HG03108 (cell line): Measurements from ENCODE around the gene LSM12.

Experiments used
- ATAC-seq: cut with Tn5 transposase; IDR thresholded peaks from one replicate; pipeline ENCODE4 v1.9.1; 2021; ENCODE audit warnings: moderate library complexity; ENCODE audit not compliant: unreplicated experiment

Gene LSM12

DNA sequence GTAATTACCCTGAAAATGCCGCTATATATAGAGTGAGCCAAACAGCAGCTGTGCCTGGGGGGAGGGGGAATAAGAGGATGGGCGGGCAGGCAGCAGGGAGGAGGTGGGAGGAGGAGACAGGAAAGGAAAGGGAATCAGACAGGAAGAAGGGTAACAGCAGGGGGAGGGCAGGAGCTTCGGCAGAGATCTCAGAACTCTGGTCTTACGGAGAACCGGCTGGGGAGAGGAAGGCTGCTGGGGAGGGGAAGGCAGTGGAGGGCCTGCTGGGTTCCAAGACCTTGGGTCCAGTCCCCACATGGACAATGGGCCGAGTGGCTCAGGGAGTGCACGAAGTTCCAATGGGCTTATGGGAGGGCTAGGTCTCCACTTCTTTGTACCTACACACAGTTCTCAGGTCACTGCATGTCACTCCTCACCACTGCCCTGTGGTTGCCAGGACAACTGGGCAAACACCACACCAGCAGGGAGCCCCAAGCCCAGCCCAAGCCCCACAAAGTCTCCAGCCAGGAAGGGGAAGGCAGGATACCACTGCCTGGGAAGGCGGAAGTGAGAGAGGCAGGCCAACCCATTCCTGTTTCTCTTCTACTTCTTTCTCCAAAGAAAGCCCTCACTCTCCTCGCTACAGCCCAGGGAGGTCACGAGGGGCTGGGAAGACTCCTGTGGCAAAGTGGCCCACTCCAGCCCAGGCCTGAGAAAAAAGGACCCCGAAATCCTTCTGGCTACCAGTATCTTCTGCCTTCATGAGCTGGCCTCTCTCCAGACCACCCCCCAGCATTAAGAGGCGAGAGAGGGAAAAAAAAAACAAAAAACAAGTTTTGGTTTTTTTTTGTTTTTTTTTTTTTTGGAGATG, 29.4 kb upstream of the LSM12 start:
- no peak for ATAC-seq

DNA sequence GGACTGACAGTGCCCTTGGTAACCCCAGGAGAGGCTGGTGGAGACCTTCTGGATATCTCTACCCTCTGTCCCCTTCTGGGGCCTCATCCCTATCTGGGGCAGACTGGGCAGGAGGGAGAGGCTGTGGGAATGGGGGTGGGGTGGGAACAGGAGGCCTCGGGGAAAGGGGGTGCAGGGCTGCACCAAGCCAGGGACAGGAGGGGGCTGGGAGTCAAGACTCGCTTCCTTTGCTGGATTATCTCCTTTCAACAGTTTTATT, 28.8 kb upstream of the LSM12 start:
- no peak for ATAC-seq

DNA sequence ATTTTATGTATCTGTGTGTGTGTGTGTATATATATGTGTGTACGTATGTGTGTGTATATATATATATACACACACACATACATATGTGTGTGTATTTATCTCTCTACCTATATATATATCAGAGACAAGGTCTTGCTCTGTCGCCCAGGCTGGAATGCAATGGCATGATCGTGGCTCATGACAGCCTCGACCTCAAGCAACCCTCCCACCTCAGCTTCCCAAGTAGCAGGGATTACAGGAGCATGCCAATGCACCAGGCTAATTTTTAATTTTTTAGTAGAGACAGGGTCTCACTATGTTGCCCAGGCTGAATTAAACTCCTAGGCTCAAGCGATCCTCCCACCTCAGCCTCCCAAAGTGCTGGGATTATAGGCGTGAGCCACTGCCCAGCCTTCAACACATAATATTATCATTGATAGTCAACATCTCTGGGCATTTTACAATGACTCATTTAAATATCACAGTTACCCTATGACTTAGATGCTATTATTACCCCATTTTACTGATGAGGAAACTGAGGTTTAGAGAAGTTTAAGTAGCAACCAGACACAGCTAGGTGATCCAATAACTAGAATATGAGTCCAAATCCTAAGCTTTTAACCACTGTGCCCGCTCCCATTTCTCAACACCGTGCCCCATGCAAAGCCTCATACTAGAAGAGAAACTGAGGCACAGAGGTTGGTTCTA, 28.4 kb upstream of the LSM12 start:
- no peak for ATAC-seq

DNA sequence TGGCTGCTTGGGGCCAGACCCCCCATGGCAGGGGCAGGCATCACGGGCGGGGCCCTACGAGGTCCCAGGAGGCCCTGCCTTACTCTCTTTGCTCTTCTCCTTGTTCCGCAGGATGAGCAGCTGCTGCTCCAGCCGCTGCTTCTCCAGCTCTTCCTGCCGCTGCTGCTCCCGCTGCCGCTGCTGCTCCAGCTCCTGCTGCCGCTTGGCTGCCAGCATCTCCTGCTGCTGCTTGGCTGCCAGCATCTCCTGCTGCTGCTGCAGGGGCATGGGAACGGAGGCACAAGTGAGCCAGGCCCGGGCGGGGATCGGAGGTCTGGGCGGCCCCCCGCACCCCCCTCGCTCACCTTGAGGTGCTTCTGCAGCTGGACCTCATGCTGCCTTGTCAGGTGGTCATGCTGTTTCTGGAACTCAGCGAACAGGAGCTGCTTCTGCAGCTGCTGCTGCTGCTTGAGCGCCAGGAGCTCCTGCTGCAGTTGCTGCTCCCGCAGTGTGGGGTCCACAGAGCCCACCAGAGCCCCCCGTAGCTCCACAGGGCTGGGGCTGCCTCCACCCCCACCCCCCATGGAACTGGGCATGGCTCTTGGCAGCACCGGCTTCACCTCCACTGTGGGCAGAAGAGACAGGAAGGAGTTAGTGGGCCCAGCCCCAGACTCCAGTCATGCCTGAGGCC, 26.9 kb upstream of the LSM12 start:
- no peak for ATAC-seq

DNA sequence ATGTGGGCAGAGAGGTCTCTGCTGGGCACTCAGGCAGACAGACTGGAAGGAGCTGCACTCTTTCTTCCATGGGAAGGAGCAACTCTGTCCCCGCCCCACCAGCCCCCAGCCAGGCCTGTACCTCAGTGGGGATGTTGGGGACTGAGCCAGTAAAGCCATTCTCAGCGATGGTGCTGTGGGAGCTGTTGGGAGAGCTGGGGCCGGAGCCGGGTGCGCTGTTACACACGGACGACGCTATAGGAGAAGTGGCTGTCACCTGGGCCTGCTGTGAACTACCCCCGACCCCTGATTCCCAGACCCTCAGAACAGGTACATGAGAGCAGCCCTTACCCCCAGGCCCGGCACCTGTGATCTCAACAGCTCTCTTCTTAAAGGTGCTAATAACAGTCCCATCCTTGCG, 25.6 kb upstream of the LSM12 start:
- ATAC-seq: no peak

DNA sequence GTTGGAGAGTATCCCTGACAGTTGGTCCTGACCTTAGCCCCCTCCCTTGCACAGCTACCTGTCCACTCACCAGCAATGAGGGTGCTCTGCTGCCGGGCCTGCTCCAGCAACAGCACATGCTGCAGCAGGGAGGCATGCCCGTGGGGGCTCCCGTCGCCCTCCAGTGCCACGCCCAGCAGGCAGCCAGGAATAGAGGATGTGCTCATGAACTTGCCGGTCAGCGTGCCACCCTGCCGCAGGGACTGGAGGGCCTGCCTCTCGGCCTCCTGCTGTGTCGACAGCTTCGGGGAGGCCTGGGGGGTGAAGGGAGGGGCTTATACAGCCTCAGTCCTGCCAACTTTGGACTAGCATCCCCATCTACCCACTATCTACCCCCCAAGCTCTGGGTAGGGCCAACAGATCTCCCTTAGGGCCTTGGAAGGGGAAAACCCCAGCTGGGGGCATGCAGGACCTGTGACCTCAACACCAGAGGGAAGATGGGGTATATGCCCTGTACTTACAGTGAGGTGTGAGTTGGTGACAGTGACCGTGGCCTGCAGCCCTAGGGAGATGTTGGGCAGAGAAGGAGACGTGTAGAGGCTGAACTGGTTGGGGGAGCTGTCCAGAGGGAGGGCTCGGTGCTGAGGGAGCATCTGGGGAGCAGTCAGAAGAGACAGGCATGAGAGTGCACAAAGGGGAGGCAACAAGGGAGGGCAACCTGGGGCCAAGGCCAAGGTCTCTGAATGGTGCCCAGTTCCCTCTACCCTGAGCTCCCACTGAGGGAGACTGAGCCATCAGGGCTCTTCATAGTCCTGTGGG, 24.9 kb upstream of the LSM12 start:
- ATAC-seq: no peak

DNA sequence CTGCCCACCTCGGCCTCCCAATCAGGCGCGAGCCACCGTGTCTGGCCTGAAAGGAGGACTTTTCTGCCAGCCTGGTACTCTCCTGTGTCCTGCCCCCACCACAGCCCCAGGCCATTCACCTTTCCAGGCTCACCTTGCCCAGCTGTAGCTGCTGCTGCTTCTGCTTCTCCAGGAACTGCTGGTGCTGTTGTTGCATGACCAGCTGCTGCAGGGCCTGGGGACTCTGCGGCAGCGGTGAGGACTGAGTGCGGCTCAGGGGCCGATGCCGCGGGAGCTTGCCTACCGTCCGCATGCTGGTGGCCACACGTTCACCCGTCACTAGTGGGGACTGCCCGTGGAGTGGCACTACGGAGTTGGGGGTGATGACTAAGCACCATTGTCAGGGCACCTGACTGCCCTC, 21.8 kb upstream of the LSM12 start:
- ATAC-seq: no peak

DNA sequence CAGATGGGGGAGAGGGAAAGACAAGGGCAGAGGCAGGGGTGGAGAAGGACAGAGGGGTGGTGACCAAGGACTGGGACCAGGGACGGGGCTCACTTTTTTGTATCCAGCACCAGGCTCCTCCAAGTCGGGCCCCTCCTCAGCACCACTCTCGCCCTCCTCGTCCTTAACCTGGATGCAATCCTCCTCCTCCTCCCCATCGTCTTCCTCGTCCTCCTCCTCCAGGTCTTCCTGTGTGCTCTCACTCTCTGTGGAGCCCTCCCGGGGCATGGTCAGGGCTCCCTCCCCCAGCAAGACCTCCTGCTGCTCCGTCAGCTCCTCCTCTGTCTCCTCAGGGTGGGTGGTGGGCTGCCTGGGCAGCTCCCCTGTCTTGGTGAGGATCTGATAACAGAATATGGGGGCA, 20.8 kb upstream of the LSM12 start:
- ATAC-seq: no peak

DNA sequence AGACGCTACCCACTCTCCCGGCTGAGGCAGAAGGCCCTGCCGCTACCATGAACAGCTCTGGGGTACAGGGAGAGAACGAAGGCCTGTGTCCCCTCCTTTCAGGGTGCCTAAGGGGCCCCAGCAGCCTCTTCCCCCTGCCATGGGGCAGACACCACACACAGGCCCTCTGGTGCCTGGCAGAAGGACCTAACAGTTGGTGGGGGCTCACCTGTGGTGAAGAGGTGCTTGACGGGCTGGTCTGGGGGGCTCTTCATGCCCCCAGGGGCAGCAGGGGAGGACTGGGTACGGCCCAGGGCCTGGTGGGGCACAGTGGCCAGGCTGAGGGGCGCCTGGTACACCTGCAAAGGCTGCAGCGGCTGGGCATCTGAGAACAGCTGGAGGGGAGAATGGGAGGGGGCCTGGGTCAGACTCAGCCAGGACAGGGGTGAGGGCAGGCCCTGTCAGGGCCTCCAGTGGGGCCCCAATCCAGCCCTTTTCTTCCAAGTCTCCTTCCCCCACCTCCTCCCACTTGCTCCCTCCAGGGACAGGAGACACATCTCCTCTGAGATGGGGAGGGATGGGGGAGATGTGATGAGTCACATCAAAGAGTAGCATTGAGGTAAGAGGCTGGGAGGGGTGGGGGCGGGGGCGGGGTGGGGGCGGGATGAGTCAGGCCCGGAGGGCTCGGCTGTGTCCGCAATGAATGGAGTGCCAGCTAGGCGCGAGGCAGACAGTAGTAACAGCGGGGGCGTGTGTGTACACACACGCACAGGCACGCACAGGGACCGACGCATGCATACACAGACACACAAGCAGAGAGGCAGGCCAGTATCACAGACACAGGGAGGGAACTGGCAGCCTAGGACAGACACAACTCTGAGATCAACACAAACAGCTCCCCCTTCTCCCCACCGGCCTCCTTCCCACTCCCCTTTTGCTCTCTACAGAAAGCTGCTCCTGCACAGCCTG, 20.2 kb upstream of the LSM12 start:
- no peak for ATAC-seq

DNA sequence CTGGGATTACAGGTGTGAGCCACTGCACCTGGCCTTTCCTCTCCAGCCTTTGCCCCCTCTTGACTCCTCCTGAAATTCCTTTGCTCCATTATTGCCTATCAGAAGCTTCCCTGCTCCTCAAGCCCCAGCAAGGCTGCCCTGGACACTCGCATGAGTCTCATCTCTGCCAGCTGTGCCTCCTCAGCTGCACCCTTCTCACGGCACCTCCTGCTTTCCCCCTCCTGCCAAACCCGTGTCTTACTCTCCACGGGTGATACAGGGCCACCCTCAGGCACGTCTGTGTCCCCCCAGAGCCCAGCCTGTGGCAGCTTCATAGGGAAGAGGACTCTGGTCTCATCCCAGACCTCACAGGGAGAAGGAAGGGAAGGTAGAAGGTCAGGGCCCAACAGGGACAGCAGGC, 19.4 kb upstream of the LSM12 start:
- no peak for ATAC-seq

DNA sequence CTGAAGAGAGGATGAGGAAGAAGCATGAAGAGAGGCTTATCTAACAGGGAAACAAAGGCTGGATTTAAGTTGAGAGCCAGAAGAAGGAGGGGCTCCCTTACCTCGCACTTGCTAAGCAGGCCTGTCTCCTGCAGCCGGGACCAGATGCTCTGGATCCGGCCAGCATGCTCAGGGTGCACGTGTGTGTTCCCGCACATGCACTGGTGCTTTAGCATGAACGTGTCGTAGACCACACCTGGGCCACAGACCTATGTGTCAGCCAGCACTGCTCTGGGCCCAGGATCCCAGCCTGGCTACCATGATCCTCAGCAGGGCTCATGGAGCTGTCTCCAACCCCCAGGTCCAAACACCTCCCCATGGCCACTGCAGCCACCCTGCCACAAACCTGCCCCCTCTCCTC, 18.4 kb upstream of the LSM12 start:
- no peak for ATAC-seq

DNA sequence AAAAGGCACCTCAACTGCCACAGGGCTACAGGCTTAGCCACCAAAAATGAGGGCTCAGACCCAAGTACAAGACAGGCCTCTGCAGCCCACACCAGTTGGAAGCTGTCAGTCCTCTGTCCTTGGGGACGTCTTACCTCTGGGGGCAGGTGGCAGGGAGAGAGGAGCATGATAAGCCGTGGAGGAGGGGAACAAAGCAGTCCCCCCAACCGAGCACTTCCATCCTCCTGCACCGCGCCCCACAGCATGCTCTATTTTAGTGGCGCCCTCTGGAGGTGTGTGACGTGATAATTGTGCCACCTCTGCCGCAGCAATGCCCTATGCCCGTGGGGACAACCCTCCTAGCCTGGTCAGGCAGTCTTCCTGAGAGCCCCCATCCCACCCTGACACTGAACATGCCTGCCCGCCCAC, 17.7 kb upstream of the LSM12 start:
- ATAC-seq: no peak

DNA sequence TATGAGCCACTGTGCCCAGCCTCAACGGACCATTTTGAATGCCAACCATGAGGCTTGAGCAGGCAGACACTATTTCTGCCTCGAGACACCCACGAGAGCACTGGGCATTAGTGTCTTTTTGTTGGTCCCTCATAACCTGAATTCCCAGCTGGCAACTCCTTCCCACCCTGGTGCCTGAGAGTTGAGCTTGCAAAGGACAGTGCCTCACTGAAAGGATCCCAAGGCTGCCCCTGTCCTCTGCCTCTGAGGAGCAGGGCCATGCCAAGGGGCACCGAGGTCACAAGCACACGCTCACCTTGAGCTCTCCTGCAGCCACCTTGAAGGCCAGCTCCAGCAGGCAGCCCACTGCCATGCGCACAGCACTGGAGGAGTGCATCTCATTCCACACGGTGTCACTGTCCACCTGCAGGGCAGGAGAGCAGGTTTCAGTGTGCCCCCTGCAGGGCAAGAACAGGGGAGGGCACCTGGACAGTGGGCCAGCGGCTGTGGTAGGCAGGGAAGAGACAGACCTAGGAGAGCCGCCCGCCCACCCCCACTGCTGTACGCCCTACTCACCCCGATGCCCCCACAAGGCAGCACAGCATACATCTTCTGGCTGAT, 16.9 kb upstream of the LSM12 start:
- ATAC-seq: no peak

DNA sequence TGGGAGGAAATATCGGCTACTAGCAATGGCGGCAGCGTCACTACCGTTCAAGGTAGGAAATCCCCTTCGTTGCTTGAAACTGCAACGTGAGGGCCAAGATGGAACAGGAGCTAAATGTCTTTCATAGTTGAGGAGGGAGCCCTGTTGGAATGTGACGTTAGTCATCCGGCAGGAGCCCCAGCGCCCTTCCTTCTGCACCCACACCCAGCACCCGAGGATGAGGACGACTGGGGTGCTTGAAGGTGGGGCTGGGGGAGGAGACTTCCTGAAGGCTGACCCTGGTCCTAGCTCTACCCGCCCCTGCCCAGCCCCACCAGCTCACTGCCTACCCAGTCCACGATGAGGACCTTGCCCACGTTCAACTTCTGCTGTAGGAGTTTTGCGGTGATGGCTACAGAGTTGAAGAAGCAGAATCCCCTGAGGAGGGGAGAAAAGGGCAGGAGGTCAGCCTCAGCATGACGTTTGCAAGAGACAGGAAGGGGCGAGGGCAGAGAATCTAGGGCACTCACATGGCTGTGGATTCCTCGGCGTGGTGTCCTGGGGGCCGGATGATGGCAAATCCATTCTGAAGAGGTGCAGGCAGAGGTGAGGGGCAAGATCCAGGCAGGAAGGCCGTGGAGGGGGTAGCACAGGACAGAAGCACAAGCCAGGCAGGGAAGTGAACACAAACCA, 15.9 kb upstream of the LSM12 start:
- ATAC-seq: no peak

DNA sequence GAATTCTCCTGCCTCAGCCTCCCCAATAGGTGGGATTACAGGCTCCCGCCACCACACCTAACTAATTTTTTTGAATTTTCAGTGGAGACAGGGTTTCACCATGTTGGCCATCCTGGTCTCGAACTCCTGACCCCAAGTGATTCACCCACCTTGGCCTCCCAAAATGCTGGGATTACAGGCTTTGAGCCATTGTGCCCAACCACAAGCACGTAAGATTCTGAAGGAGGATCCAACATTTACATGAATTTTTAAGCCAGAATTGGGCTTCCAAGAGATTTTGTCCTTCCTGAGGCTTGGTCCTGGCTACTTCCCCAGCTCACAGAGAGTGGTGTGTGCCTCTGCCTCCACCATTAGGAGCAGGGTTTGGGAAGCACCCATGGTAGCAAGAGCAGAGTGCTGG, 15.2 kb upstream of the LSM12 start:
- ATAC-seq: no peak

DNA sequence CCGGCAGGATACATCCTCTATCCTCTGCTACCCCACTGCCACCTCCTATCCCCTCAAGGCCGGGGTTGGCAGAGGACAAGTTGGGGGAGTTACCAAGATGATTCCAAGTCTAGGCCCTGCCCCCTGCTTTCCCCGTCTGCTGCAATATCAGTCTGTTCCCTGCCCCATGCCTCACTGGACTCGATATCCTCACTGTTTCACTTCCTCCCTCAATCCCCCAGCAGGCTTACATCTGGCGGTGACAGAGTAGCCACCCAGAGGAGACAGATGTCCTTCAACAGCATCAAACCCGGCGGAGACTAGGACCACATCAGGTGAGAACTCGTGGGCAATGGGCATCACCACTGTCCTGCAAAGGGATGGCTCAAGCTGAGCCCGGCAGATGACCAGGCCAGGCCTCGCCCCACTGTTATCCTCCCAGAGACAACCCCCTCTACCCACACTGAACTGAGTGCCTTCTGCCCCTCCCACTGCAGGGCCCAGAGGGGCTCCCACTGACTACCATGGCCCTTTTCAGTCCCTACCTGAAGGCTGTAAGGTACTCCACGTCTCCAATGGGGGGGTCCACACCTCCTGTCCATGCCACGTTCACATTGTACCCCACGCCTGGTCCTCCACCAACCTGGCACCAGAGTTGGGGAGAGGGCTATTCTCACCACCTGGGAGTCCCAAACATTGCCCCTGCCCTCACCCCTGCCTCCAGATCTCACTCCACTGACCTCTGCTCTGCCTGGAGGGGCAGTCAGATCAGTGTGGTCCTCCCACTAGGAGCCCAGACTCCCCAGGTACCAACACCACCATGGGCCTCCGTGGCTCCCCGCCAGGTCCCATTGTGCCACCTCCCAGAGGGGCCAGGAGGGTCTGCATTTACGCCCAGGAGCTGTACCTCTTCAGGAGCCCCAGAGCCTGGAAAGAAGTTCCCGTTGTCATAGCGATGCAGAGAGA, 13.7 kb upstream of the LSM12 start:
- no peak for ATAC-seq

DNA sequence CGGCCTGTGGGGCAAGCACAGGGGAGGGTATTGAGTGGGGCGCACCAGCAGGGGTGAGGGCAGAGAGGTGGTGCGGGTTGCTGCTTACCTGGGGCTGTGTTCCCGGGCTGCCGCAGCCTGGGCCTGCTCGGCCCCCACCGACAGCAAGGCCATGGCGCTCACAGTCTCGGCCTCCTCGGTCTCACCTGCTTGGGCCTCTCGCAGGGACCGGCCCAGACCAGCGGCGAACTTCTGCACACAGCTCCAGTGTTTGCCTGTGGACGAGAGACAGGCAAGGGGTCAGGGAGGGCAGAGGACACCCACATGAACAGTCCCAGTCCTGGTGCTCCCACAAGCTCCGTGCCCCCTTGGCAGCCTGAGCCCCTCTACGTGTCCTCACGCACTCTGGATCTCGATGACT, 11.9 kb upstream of the LSM12 start:
- no peak for ATAC-seq

DNA sequence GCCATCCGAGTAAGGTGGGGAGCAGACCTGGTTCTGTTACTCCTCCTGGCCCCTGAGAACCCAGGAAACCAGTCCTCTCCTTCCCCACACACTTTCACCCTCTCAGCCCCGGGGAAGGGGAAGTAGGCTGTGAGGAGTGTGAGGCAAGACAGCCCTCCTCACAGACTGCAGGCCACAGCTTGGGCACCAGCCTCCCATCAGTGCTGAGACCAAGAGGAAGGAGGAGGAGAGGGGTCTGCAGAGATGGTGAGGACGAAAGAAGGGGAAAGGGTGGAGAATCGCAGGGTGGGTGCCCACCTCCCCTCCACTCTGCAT, 11.1 kb upstream of the LSM12 start:
- ATAC-seq: no peak
